ENCODE measurements around the gene ADCYAP1R1. TPM values are rescaled to one million over a fixed set of nuclear protein-coding genes. Genes with fewer than 3 reads are reported as not detected.

The ADCYAP1R1 gene
- total and polyA plus RNA-seq, 8 donors, result 0.25 to 20.1 (median 0.69) TPM

GRCh38 chr7:31119249-31119648 is 67.1 kb downstream of the ADCYAP1R1 start:
- DNase-seq, result no peak
- 83 to 93% (median 91%) methylated on average over 4 of the region's 4 CpGs for WGBS, 5 donors
- Histone ChIP-seq H3K36me3 (no peaks in the 10 kb centered on the region), H3K4me1 (peaks cover 4 to 21% (median 13%) of the 10 kb centered on the region in 4 donors), H3K9me3 (no peaks in the 10 kb centered on the region), H3K27me3 (peaks cover 0 to 3% (median 0%) of the 10 kb centered on the region in 3 donors), H3K27ac (no peak overlapping the region), H3K4me3 (no peak overlapping the region)
- intact Hi-C loops (cut with DNase I; ENCODE audit: low total_unique reads), result no loop called here
- TF ChIP-seq EP300 (IDR thresholded peaks at IDR 0.05) (no peak), POLR2AphosphoS5 (IDR thresholded peaks at IDR 0.05) (no peak), POLR2A (IDR thresholded peaks at IDR 0.05) (no peak)
- TF ChIP-seq, protein P1, sequence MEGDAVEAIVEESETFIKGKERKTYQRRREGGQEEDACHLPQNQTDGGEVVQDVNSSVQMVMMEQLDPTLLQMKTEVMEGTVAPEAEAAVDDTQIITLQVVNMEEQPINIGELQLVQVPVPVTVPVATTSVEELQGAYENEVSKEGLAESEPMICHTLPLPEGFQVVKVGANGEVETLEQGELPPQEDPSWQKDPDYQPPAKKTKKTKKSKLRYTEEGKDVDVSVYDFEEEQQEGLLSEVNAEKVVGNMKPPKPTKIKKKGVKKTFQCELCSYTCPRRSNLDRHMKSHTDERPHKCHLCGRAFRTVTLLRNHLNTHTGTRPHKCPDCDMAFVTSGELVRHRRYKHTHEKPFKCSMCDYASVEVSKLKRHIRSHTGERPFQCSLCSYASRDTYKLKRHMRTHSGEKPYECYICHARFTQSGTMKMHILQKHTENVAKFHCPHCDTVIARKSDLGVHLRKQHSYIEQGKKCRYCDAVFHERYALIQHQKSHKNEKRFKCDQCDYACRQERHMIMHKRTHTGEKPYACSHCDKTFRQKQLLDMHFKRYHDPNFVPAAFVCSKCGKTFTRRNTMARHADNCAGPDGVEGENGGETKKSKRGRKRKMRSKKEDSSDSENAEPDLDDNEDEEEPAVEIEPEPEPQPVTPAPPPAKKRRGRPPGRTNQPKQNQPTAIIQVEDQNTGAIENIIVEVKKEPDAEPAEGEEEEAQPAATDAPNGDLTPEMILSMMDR (IDR thresholded peaks at IDR 0.05), result no peak

DNA sequence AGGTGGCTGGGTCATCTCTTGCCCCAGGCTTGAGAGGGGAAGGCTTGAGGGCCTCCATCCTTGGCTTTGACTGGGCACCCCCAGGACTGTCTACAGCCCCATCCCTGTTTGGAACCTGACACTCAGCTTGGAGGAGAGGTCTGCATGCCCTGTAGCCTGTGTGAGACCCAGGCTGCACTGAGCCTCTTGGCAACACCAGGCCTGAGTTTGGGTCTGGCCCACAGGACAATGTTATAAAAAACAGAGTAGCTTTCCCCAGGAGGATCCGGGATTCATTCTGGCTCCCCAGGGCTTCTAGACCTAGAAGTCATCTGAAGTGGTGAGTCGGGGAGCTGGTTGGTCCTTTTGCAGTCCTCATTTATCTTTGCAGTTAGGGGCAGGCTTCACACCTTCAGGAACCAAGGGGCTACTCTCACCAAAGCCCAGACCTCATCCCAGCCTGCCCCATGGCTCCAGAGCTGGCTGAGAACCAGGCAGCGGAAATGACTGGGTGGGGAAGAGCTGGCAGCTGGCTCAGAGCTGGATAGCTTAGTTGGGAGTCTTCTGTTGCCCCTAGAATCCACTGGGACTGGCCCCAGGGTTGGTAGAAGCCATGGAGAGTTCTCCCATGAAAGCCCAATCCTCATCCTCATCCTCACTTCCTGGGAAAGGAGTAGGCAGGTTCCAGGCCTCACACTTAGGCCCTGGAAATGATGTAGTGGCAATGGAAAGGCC is 68.8 kb downstream of the ADCYAP1R1 start:
- no peak overlapping the region for H3K4me3 ChIP-seq
- no peak for TF ChIP-seq POLR2A (IDR thresholded peaks at IDR 0.05)
- TF ChIP-seq, protein P1 (IDR thresholded peaks at IDR 0.05), result no peak
- TF ChIP-seq EP300 (IDR thresholded peaks at IDR 0.05), result no peak
- 78 to 100% (median 87%) methylated on average over 1 to 3 of the region's 3 CpGs for WGBS, 5 donors
- H3K27ac ChIP-seq, result no peak overlapping the region
- no peaks in the 10 kb centered on the region for H3K9me3 ChIP-seq
- H3K36me3 ChIP-seq, result no peaks in the 10 kb centered on the region
- peak in 1 of 2 donors; percentile 1 for DNase-seq
- no peaks in the 10 kb centered on the region for H3K27me3 ChIP-seq
- peaks cover 4 to 21% (median 13%) of the 10 kb centered on the region in 4 donors for H3K4me1 ChIP-seq
- intact Hi-C loops (cut with DNase I; ENCODE audit: low total_unique reads), result loop anchor here (5.0 to 10.0 kb wide), 2 partner anchors 139 to 316 kb away; no protein-coding TSS in a partner anchor

GRCh38 chr7:31121601-31122000 is 69.5 kb downstream of the ADCYAP1R1 start:
- Histone ChIP-seq H3K27me3 (no peaks in the 10 kb centered on the region), H3K9me3 (no peaks in the 10 kb centered on the region), H3K27ac (no peak overlapping the region), H3K36me3 (no peaks in the 10 kb centered on the region), H3K4me1 (peaks cover 4 to 21% (median 13%) of the 10 kb centered on the region in 4 donors), H3K4me3 (no peak overlapping the region)
- 92 to 100% (median 96%) methylated on average over 2 of the region's 2 CpGs for WGBS, 5 donors
- no peak for TF ChIP-seq POLR2A (IDR thresholded peaks at IDR 0.05)
- DNase-seq, result no peak
- intact Hi-C loops (cut with DNase I; ENCODE audit: low total_unique reads), result loop anchor here (5.0 to 10.0 kb wide), 2 partner anchors 139 to 317 kb away; no protein-coding TSS in a partner anchor

DNA sequence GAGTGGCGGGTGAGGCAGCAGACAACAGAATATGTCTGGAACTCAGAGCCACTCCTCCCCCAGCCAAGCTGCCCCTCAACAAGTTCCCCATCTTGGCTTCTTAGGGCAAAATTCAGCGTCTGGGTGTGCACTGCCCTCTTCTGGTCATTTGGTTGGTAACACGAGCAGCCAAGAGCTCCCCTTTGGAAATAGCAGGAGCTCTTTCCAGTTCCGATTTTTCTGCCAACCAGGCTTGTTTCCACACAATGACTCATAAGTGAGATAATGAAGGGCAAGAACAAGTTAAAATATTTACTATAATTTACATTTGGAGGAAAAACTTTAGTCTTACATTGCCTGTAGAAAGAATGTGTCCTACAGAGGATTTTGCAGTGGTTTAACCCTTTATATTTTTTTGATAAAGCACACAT is 70.5 kb downstream of the ADCYAP1R1 start:
- Histone ChIP-seq H3K9me3 (no peaks in the 10 kb centered on the region), H3K36me3 (no peaks in the 10 kb centered on the region), H3K27me3 (no peaks in the 10 kb centered on the region), H3K4me1 (peaks cover 4 to 21% (median 13%) of the 10 kb centered on the region in 4 donors), H3K4me3 (no peak overlapping the region), H3K27ac (no peak overlapping the region)
- intact Hi-C loops (cut with DNase I; ENCODE audit: low total_unique reads), result loop anchor here (5.0 to 10.0 kb wide), 2 partner anchors 140 to 318 kb away; no protein-coding TSS in a partner anchor
- WGBS, 5 donors, result 2 to 6% (median 5%) methylated on average over 4 of the region's 4 CpGs
- DNase-seq, result peak; percentile 67 to 93
- TF ChIP-seq POLR2AphosphoS5 (IDR thresholded peaks at IDR 0.05) (peak in 1 of 3 donors; percentile 61), POLR2A (IDR thresholded peaks at IDR 0.05) (no peak)
- TF ChIP-seq, protein P1 (IDR thresholded peaks at IDR 0.05), result peak in 5 of 7 experiments; percentile 44 to 79 (median 64)

DNA sequence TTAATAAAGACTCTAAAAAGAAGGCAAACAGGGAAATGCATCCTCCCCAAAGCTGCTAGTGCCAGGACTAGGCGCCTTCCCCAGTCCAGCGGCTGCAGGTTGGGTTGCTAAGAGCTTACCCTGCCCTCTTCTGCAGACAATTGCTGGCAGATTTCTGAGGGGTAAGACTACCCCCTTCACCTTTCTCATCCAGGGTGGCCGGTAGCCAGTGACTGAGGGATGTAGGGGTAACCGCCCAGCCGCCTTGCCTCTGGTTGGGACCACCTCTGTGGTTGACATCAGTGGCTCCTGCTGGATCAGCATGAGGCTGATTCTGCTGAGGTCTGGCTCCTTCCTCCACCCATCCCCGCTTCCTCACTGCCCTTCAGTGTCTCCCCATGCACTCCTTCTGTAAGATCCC is 71.2 kb downstream of the ADCYAP1R1 start:
- Histone ChIP-seq H3K4me3 (no peak overlapping the region), H3K36me3 (no peaks in the 10 kb centered on the region), H3K27ac (no peak overlapping the region), H3K4me1 (peaks cover 4 to 21% (median 13%) of the 10 kb centered on the region in 4 donors), H3K9me3 (no peaks in the 10 kb centered on the region), H3K27me3 (no peaks in the 10 kb centered on the region)
- TF ChIP-seq EP300 (IDR thresholded peaks at IDR 0.05) (no peak), POLR2AphosphoS5 (IDR thresholded peaks at IDR 0.05) (no peak)
- WGBS, 5 donors, result 56 to 77% (median 71%) methylated on average over 6 of the region's 6 CpGs
- intact Hi-C loops (cut with DNase I; ENCODE audit: low total_unique reads), result loop anchor here (5.0 to 10.0 kb wide), 2 partner anchors 141 to 319 kb away; no protein-coding TSS in a partner anchor
- no peak for DNase-seq
